ENCODE measurements around the gene HOXB7.

DNA sequence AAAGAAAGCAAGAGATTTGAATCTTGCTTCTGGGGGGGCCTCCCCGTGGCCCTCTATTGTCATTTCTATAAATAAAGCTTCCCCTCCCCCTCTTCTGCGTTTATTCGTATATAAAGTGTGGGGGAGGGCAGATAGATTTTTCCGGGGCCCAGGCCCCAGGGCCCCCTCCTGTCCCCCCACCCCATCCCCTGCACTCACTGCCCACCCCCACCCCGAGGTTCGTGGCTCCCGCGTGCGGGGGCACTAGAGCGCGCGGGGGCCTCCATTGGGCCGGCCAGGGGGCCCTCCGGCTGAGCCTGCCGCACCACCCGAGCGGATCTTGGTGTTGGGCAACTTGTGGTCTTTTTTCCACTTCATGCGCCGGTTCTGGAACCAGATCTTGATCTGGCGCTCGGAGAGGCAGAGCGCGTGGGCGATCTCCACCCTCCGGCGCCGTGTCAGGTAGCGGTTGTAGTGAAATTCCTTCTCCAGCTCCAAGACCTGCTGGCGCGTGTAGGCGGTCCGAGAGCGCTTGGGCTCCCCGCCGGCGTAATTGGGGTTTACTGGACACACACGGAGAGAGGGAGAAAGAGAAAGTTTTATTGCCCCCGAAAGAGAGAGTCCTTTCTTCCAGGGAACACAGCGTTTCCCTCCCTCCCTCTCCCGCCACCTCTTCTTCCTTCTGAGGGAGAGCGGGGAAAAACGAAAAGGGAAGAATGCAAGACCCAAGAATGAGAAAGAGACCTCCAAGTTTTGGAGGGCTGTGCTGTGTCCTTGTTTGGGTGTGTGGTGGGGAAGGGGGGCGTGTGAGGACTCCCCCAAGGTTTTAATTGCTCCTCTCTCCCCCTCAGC is 34.1 kb downstream of the HOXB7 start:
- TF ChIP-seq POLR2A (IDR thresholded peaks at IDR 0.05) (peak in 1 of 2 donors; percentile 44), POLR2AphosphoS5 (IDR thresholded peaks at IDR 0.05) (peak; percentile 57 to 76 (median 63)), EP300 (IDR thresholded peaks at IDR 0.05) (no peak)
- TF ChIP-seq, protein P1, sequence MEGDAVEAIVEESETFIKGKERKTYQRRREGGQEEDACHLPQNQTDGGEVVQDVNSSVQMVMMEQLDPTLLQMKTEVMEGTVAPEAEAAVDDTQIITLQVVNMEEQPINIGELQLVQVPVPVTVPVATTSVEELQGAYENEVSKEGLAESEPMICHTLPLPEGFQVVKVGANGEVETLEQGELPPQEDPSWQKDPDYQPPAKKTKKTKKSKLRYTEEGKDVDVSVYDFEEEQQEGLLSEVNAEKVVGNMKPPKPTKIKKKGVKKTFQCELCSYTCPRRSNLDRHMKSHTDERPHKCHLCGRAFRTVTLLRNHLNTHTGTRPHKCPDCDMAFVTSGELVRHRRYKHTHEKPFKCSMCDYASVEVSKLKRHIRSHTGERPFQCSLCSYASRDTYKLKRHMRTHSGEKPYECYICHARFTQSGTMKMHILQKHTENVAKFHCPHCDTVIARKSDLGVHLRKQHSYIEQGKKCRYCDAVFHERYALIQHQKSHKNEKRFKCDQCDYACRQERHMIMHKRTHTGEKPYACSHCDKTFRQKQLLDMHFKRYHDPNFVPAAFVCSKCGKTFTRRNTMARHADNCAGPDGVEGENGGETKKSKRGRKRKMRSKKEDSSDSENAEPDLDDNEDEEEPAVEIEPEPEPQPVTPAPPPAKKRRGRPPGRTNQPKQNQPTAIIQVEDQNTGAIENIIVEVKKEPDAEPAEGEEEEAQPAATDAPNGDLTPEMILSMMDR (IDR thresholded peaks at IDR 0.05) = no peak

All from sigmoid colon (tissue), 4 donors.